SJSA1 (cell line): Measurements from ENCODE around the gene PRKN. TPM values are rescaled to one million over a fixed set of nuclear protein-coding genes. Genes with fewer than 3 reads are reported as not detected.

ENCODE experiments used
- DNase-seq, 2 experiments: peaks; one replicate each; pipeline ENCODE4 v3.0.0-alpha.2; 2015 to 2020; ENCODE audit warnings: low spot score in 2 of 2, low read depth in 1 of 2
- H3K27ac ChIP-seq: fragments of 250-450 bp; sonication (Bioruptor Pico); 2 replicates; pipeline ENCODE4 v1.5.1; 2020; ENCODE audit warnings: mild to moderate bottlenecking, moderate library complexity
- H3K27me3 ChIP-seq: fragments of 250-450 bp; sonication (Bioruptor Pico); replicated peaks from 2 replicates; pipeline ENCODE4 v1.5.1; 2020; ENCODE audit warnings: mild to moderate bottlenecking, moderate library complexity
- H3K36me3 ChIP-seq: fragments of 250-450 bp; sonication (Bioruptor Pico); 2 replicates; pipeline ENCODE4 v1.5.1; 2020; ENCODE audit warnings: mild to moderate bottlenecking
- H3K4me1 ChIP-seq: fragments of 250-450 bp; sonication (Bioruptor Pico); replicated peaks from 2 replicates; pipeline ENCODE4 v1.6.1; 2021; ENCODE audit warnings: mild to moderate bottlenecking
- H3K4me3 ChIP-seq: fragments of 250-450 bp; sonication (Bioruptor Pico); 2 replicates; pipeline ENCODE4 v1.5.1; 2020; ENCODE audit warnings: mild to moderate bottlenecking
- H3K9me3 ChIP-seq: fragments of 250-450 bp; sonication (Bioruptor Pico); replicated peaks from 2 replicates; pipeline ENCODE4 v1.5.1; 2020; ENCODE audit warnings: mild to moderate bottlenecking
- total RNA-seq: library from RNA; depleted of rRNA; stranded (reverse); fragments of >200 nt; shearing (Covaris generic); gene quantifications from 2 replicates; pipeline ENCODE4 v1.2.3, GENCODE V29; 2014; rRNA removed

Gene PRKN
- not detected in 2 replicates for total RNA-seq

DNA sequence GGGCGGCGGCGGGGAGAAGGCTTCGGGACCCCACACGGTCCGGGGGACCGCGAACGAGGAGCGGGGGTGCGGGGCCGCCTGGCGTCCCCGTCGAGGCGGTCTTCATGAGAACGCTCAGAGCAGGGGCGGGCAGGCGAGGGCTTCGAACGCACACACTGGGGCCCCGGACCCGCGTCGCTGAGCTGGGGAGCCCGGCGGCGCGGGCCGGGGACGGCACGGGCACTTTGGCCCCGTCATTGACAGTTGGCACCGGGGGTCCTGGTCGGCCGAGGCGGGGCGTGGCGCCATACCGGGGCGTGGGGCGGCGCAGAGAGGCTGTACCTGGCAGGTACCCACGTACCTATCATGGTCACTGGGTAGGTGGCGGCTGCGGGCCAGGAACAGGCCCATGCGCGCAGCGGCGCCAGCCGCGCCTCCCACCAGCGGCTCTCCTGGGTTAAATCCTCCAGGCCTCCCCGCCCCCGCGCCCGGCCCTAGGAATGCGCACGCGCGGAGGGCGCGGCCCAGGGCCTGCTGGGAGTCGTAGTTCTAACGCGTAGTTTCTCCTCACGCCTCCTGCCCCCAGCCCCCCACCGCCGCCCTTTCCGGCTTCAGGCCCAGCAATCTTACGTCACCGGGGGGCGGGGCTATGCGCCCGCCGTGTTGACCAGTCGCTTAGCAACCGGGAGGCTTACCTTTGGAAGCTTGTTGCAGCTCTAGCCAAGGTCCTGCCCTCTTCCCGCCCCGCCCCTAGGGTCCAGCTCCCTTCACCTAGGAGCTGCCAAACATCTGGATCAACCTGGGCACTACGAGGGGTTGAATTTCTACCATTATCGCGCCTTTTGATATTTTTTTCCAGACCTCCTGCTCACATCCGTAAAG, at the start of gene PRKN, which contains the start of gene PACRG:
TSS of gene PRKN (minus strand) at position 445 of the 861 bp plus-strand sequence.
TSS of gene PACRG (plus strand) at position 653 of the 861 bp plus-strand sequence.
- Histone ChIP-seq H3K27me3 (no peaks in the 10 kb centered on the region; the same call in 1 of the 2 replicates), H3K9me3 (no peaks in the 10 kb centered on the region), H3K4me1 (no peaks in the 10 kb centered on the region), H3K4me3 (peak within 1 kb of the TSS; percentile 75), H3K27ac (peak within 1 kb of the TSS; percentile 5; the same call in 1 of the 2 replicates), H3K36me3 (no peaks in the 10 kb centered on the region)
- DNase-seq, result peak; percentile 93 to 97

DNA sequence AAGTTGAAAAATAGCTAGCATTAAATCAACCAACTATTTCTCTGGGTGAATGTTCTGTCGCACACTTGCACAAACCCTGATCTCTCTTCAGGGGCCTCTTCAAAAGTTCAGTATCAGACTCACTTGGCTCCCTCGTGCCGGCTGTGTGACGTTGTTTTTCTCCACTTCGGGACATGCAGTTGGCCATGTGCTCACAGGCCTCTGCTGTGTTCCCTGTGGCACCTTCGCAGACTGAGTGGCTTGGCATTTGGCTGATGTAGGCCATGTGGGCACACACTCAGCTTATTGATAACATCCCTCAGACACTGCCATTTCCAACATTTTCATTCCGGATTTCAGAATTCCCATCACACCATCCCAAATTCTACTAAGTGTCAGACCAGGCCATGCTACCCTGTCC, 49.5 kb upstream of the PRKN start:
- no peak for DNase-seq
- no peak overlapping the region for H3K4me3 ChIP-seq
- H3K27ac ChIP-seq, result no peak overlapping the region

DNA sequence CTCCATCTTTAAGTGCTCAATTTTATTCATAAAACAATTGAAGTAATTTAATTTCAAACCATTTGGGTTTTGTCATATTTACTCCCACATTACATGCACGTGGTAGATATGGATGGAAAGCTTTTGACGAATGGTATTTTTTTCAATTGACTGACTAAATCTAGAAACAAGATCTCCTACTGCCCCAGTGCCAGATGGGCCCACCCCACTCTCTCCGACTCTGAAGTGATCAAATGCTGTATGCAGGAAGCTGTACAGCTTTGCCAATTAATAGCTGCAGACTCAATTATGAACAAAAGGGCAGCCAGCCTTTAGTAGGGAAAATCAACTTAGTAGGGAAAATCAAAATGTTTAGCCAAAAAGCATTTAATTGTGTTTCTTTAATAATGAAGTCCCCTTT, 46.4 kb upstream of the PRKN start:
- Histone ChIP-seq H3K36me3 (no peaks in the 10 kb centered on the region), H3K4me3 (no peak overlapping the region), H3K27me3 (no peaks in the 10 kb centered on the region), H3K4me1 (no peaks in the 10 kb centered on the region), H3K9me3 (no peaks in the 10 kb centered on the region), H3K27ac (no peak overlapping the region)
- no peak for DNase-seq

More for the DNA sequence above, 49.5 kb upstream of the PRKN start:
- no peaks in the 10 kb centered on the region for H3K4me1 ChIP-seq
- no peaks in the 10 kb centered on the region for H3K27me3 ChIP-seq
- peaks cover 7% of the 10 kb centered on the region; the same call in 1 of the 2 replicates for H3K9me3 ChIP-seq
- H3K36me3 ChIP-seq, result no peaks in the 10 kb centered on the region

DNA sequence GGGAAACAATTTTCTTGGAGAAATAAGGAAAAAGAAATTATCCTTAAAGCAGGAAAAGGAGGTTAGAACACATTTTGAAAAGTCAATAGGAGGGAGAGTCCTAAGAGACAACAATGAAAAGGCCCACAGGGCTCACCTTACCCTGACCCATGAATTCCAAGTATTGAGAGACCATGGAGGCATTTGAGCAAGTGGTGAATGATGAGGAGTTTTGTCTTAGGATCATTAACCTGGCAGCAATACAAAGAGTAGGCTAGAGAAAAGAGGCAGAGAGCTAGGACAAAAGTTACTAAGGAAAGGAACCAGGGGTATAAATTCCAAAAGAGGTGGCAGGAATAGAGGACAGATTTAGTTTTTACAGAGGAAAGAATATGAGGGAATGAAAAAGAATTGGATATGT, 44.9 kb upstream of the PRKN start:
- H3K4me3 ChIP-seq, result no peak overlapping the region
- H3K36me3 ChIP-seq, result no peaks in the 10 kb centered on the region
- H3K9me3 ChIP-seq, result no peaks in the 10 kb centered on the region
- no peaks in the 10 kb centered on the region for H3K27me3 ChIP-seq
- no peak for DNase-seq
- no peaks in the 10 kb centered on the region for H3K4me1 ChIP-seq
- H3K27ac ChIP-seq, result no peak overlapping the region

GRCh38 chr6:162770955-162771354, 43.4 kb upstream of the PRKN start:
- Histone ChIP-seq H3K36me3 (no peaks in the 10 kb centered on the region), H3K4me1 (no peaks in the 10 kb centered on the region), H3K4me3 (no peak overlapping the region), H3K9me3 (no peaks in the 10 kb centered on the region), H3K27ac (no peak overlapping the region), H3K27me3 (no peaks in the 10 kb centered on the region)
- DNase-seq, result no peak

DNA sequence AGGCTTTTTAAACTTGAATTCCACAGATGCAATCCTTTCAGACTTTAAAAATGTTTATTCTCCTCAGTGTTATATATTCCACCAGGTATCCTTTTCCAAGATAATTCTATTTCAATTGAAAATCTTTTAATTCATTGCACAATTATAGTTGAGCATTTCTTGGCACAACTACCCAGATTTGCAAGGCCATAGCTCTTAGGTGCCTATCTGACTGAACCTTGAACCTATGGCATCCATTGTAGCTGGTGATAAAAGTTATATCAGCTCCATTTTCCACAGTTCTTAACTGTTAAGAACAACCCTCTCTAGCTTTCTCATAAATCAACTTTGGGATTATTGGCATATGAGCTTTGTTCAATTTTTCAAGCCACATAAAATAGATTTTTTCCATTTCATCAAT, 42.6 kb upstream of the PRKN start:
- Histone ChIP-seq H3K4me1 (no peaks in the 10 kb centered on the region), H3K27ac (no peak overlapping the region), H3K4me3 (no peak overlapping the region), H3K36me3 (no peaks in the 10 kb centered on the region), H3K9me3 (no peaks in the 10 kb centered on the region), H3K27me3 (no peaks in the 10 kb centered on the region)
- no peak for DNase-seq

GRCh38 chr6:162753775-162754174, 26.2 kb upstream of the PRKN start:
- Histone ChIP-seq H3K4me3 (no peak overlapping the region), H3K4me1 (no peaks in the 10 kb centered on the region), H3K9me3 (no peaks in the 10 kb centered on the region), H3K27ac (no peak overlapping the region), H3K36me3 (no peaks in the 10 kb centered on the region), H3K27me3 (no peaks in the 10 kb centered on the region)
- DNase-seq, result no peak

GRCh38 chr6:162751211-162751859, 23.8 kb upstream of the PRKN start:
- Histone ChIP-seq H3K4me1 (no peaks in the 10 kb centered on the region), H3K36me3 (no peaks in the 10 kb centered on the region), H3K27me3 (no peaks in the 10 kb centered on the region), H3K27ac (no peak overlapping the region), H3K9me3 (no peaks in the 10 kb centered on the region), H3K4me3 (no peak overlapping the region)
- DNase-seq, result no peak

- no peak for DNase-seq
- no peaks in the 10 kb centered on the region for H3K4me1 ChIP-seq
- H3K36me3 ChIP-seq, result no peaks in the 10 kb centered on the region
- no peaks in the 10 kb centered on the region for H3K27me3 ChIP-seq
- no peak overlapping the region for H3K27ac ChIP-seq
- H3K9me3 ChIP-seq, result no peaks in the 10 kb centered on the region
- H3K4me3 ChIP-seq, result no peak overlapping the region
These were observed 23.2 kb upstream of the PRKN start for GRCh38 chr6:162750776-162751175.

DNA sequence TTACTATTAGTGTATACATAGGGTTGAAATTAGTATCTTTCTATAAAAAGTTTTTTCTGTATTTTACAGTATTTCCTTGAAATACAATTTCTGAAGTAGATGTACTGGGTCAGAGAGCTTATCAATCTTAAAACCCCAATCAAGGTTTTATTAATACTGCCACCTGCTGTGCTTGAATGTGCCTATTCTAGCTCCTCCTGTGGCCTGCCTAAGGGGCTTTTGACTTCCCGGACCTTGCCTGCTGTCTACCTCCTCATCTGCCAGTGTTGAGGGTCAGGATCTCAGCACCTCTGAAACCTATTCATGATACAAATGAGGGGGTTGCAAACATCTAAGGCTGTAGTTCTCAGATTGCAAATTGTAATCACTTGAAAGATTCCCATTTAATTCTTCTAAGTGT, 9.4 kb upstream of the PRKN start:
- Histone ChIP-seq H3K36me3 (no peaks in the 10 kb centered on the region), H3K27me3 (no peaks in the 10 kb centered on the region), H3K4me3 (no peak overlapping the region), H3K27ac (no peak overlapping the region), H3K4me1 (no peaks in the 10 kb centered on the region), H3K9me3 (no peaks in the 10 kb centered on the region)
- no peak for DNase-seq

DNA sequence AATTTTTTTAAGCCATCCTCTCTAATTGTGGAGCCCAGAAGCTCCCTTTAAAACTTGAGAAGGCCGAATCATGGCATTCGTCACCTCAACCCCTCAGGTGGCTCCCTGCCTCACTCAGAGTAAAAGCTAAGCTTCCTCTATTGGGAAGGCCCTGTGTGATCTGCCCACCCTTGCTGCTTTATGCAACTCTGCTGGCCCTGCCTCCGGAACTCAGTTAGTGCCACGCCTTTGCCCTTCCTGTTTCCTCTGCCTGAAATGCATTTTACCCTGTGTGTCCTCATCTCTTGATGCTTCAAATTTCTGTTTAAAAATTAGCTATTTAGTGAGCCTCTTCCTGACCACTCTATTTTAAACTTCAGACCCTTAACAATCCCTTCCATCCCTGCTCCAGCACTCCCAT, 5.9 kb upstream of the PRKN start:
- DNase-seq, result no peak
- H3K9me3 ChIP-seq, result no peaks in the 10 kb centered on the region
- no peak overlapping the region for H3K4me3 ChIP-seq
- no peaks in the 10 kb centered on the region for H3K4me1 ChIP-seq
- H3K27me3 ChIP-seq, result no peaks in the 10 kb centered on the region
- no peaks in the 10 kb centered on the region for H3K36me3 ChIP-seq
- H3K27ac ChIP-seq, result no peak overlapping the region

DNA sequence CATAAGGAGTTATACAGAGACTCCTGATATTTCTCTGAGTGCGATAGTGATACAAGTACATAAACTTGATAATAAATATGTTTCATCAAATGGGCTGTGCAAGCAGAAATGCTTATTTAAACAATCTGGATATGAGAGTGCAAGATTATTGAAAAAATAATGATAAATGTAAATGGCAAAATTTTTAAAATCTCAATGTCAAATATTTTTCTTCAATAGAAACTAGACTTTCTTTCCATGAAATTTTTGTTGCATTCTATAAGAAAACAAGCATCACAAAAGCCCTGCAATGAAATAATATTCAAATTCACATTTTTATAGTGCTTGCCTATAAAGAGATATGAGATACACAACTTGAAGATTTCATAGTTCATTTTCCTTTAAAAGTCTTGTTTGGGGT, 2.9 kb upstream of the PRKN start:
- no peak overlapping the region for H3K4me3 ChIP-seq
- DNase-seq, result no peak
- no peaks in the 10 kb centered on the region for H3K4me1 ChIP-seq
- no peaks in the 10 kb centered on the region for H3K36me3 ChIP-seq
- H3K27ac ChIP-seq, result no peak overlapping the region
- H3K27me3 ChIP-seq, result no peaks in the 10 kb centered on the region
- H3K9me3 ChIP-seq, result no peaks in the 10 kb centered on the region

- H3K4me3 ChIP-seq, result no peak overlapping the region
- no peaks in the 10 kb centered on the region for H3K4me1 ChIP-seq
- H3K36me3 ChIP-seq, result no peaks in the 10 kb centered on the region
- H3K9me3 ChIP-seq, result no peaks in the 10 kb centered on the region
- DNase-seq, result no peak
- H3K27me3 ChIP-seq, result no peaks in the 10 kb centered on the region
- H3K27ac ChIP-seq, result no peak overlapping the region
These were observed 1.1 kb upstream of the PRKN start for GRCh38 chr6:162728706-162729105.

DNA sequence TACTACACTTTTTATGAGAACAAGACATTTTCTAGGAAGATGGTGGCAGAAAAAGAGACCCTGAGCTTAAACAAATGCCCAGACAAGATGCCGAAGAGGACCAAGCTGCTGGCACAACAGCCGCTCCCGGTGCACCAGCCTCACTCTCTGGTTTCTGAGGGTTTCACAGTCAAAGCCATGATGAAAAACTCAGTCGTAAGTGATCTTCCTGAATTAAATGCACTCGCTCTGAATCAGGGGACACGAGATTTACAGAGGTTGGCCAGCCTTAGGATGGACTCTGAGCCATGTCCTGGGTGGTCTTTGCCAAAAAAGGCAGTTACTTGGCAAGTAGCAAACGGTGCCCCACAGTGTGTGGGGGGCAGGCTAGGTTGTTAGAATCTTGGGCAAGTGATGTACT, 631 bp upstream of the PRKN start:
- H3K27me3 ChIP-seq, result no peaks in the 10 kb centered on the region
- no peaks in the 10 kb centered on the region for H3K4me1 ChIP-seq
- no peaks in the 10 kb centered on the region for H3K9me3 ChIP-seq
- peak overlapping the region; percentile 75 for H3K4me3 ChIP-seq
- no peak for DNase-seq
- H3K36me3 ChIP-seq, result no peaks in the 10 kb centered on the region
- peak overlapping the region; percentile 5; the same call in 1 of the 2 replicates for H3K27ac ChIP-seq
